ENCODE results near the gene CCR6. TPM values are rescaled to one million over a fixed set of nuclear protein-coding genes. Genes with fewer than 3 reads are reported as not detected.

Gene CCR6
- total and polyA plus RNA-seq, 2 donors (not counting 3 experiments of a cell fraction or from before 2014, with no cell fraction given), result not detected

GRCh38 chr6:167113935-167114910, 8.7 kb upstream of the CCR6 start:
- no peaks in the 10 kb centered on the region for H3K9me1 ChIP-seq (replicated peaks; ENCODE audit: control insufficient read depth, extremely low read depth, insufficient read depth, low read length)
- BruUV-seq (replicated peaks), result no TSS peak
- H3K79me2 ChIP-seq (ENCODE audit: control insufficient read depth, insufficient read depth, low read length), result no peaks in the 10 kb centered on the region
- no peaks in the 10 kb centered on the region for H3K36me3 ChIP-seq (ENCODE audit: control insufficient read depth in 2 of 2, extremely low read depth in 1 of 2, insufficient read depth in 2 of 2, low read length in 2 of 2)
- H3K27ac ChIP-seq (ENCODE audit: insufficient read depth, low read depth, low read length), result no peak overlapping the region
- no peak overlapping the region for H3K9ac ChIP-seq (replicated peaks; ENCODE audit: extremely low read depth, insufficient read depth, low read length)
- no peak overlapping the region for H3K4me2 ChIP-seq (ENCODE audit: insufficient read depth, low read length)
- no peak overlapping the region for H2AFZ ChIP-seq (ENCODE audit: low read depth, low read length)
- no peaks in the 10 kb centered on the region for H3K27me3 ChIP-seq (ENCODE audit: control insufficient read depth in 2 of 2, insufficient read depth in 2 of 2, low read length in 2 of 2)
- no peaks in the 10 kb centered on the region for H3K4me1 ChIP-seq (ENCODE audit: control insufficient read depth, extremely low read depth, insufficient read depth, low read length)
- dilution Hi-C loops (cut with MboI; ENCODE audit: extremely low pct_ligation_motif_present, low sequenced_read_pairs) (no loop called here), intact Hi-C loops (cut with micrococcal nuclease) (no loop called here)
- POLR2A ChIA-PET, result no interaction called here
- TF ChIP-seq GATA2 (IDR thresholded peaks at IDR 0.05; ENCODE audit: insufficient read depth, insufficient read length, low read depth, low read length) (no peak), MYC (IDR thresholded peaks at IDR 0.05; ENCODE audit: low read depth, low read length) (no peak), POLR2AphosphoS5 (IDR thresholded peaks at IDR 0.05; ENCODE audit: insufficient read depth, low read depth, low read length) (no peak), EZH2 (IDR thresholded peaks at IDR 0.05; ENCODE audit: borderline replicate concordance, low read depth, low read length, severe bottlenecking) (no peak)
- FAIRE-seq, result no peak
- CTCF ChIA-PET, result no interaction called here
- no peaks in the 10 kb centered on the region for H3K9me3 ChIP-seq (replicated peaks; ENCODE audit: control insufficient read depth, insufficient read depth, low read length)
- no peak overlapping the region for H3K4me3 ChIP-seq (replicated peaks in 1 of 3; ENCODE audit: insufficient read depth in 1 of 3, low read depth in 1 of 3, low read length in 3 of 3)
- no peaks in the 10 kb centered on the region for H4K20me1 ChIP-seq (replicated peaks; ENCODE audit: control insufficient read depth, extremely low read depth, insufficient read depth, low read length)
- no peak for DNase-seq (ENCODE audit: low read depth, low spot score)

DNA sequence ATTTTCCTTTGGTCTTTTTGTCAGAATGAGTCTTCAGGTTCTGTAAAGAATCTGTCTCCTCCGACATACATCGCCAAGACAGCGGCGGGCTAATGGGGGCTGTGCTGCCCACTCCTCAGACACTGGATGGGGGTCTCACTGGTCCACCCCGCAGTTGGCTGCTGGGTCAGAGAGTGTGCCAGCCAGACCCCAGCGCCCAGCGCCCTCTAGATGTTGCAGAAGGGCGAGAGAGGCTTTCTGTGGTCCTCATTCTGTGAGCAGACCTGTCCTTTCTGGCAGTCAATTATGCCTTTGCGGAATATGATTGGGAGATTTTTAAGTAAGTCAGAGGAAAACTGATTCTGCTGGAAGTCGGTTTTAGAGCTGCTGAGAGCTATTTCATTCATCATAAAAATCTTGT, 7.8 kb upstream of the CCR6 start:
- Histone ChIP-seq H3K27me3 (ENCODE audit: control insufficient read depth in 2 of 2, insufficient read depth in 2 of 2, low read length in 2 of 2) (no peaks in the 10 kb centered on the region), H2AFZ (ENCODE audit: low read depth, low read length) (no peak overlapping the region), H3K4me2 (ENCODE audit: insufficient read depth, low read length) (no peak overlapping the region), H3K27ac (ENCODE audit: insufficient read depth, low read depth, low read length) (no peak overlapping the region), H3K79me2 (ENCODE audit: control insufficient read depth, insufficient read depth, low read length) (no peaks in the 10 kb centered on the region), H3K9me3 (replicated peaks; ENCODE audit: control insufficient read depth, insufficient read depth, low read length) (no peaks in the 10 kb centered on the region), H3K9ac (replicated peaks; ENCODE audit: extremely low read depth, insufficient read depth, low read length) (no peak overlapping the region), H3K4me1 (ENCODE audit: control insufficient read depth, extremely low read depth, insufficient read depth, low read length) (no peaks in the 10 kb centered on the region), H4K20me1 (replicated peaks; ENCODE audit: control insufficient read depth, extremely low read depth, insufficient read depth, low read length) (no peaks in the 10 kb centered on the region), H3K36me3 (ENCODE audit: control insufficient read depth in 2 of 2, extremely low read depth in 1 of 2, insufficient read depth in 2 of 2, low read length in 2 of 2) (no peaks in the 10 kb centered on the region), H3K4me3 (replicated peaks in 1 of 3; ENCODE audit: insufficient read depth in 1 of 3, low read depth in 1 of 3, low read length in 3 of 3) (no peak overlapping the region), H3K9me1 (replicated peaks; ENCODE audit: control insufficient read depth, extremely low read depth, insufficient read depth, low read length) (no peaks in the 10 kb centered on the region)
- BruUV-seq (replicated peaks), result no TSS peak
- intact Hi-C loops (cut with micrococcal nuclease), result no loop called here
- no peak for DNase-seq (ENCODE audit: low read depth, low spot score)
- no peak for TF ChIP-seq POLR2A (IDR thresholded peaks at IDR 0.05; ENCODE audit: low read depth, low read length)
- TF ChIP-seq MYC (IDR thresholded peaks at IDR 0.05; ENCODE audit: low read depth, low read length), result no peak
- TF ChIP-seq POLR2AphosphoS5 (IDR thresholded peaks at IDR 0.05; ENCODE audit: insufficient read depth, low read depth, low read length), result no peak
- TF ChIP-seq FOS (IDR thresholded peaks at IDR 0.05; ENCODE audit: borderline replicate concordance, insufficient read depth, low read length), result no peak
- TF ChIP-seq, protein P1, sequence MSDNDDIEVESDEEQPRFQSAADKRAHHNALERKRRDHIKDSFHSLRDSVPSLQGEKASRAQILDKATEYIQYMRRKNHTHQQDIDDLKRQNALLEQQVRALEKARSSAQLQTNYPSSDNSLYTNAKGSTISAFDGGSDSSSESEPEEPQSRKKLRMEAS (IDR thresholded peaks at IDR 0.05; ENCODE audit: insufficient read depth, insufficient read length), result no peak
- TF ChIP-seq JUN (IDR thresholded peaks at IDR 0.05; ENCODE audit: borderline replicate concordance, insufficient read depth, insufficient read length, low read depth), result no peak
- TF ChIP-seq, protein P2, sequence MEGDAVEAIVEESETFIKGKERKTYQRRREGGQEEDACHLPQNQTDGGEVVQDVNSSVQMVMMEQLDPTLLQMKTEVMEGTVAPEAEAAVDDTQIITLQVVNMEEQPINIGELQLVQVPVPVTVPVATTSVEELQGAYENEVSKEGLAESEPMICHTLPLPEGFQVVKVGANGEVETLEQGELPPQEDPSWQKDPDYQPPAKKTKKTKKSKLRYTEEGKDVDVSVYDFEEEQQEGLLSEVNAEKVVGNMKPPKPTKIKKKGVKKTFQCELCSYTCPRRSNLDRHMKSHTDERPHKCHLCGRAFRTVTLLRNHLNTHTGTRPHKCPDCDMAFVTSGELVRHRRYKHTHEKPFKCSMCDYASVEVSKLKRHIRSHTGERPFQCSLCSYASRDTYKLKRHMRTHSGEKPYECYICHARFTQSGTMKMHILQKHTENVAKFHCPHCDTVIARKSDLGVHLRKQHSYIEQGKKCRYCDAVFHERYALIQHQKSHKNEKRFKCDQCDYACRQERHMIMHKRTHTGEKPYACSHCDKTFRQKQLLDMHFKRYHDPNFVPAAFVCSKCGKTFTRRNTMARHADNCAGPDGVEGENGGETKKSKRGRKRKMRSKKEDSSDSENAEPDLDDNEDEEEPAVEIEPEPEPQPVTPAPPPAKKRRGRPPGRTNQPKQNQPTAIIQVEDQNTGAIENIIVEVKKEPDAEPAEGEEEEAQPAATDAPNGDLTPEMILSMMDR (IDR thresholded peaks at IDR 0.05; ENCODE audit: extremely low read depth in 1 of 2, insufficient read depth in 1 of 2, low read depth in 1 of 2, low read length in 2 of 2), result no peak
- TF ChIP-seq GATA2 (IDR thresholded peaks at IDR 0.05; ENCODE audit: insufficient read depth, insufficient read length, low read depth, low read length), result no peak
- TF ChIP-seq EZH2 (IDR thresholded peaks at IDR 0.05; ENCODE audit: borderline replicate concordance, low read depth, low read length, severe bottlenecking), result no peak
- POLR2A ChIA-PET, result no interaction called here
- dilution Hi-C loops (cut with MboI; ENCODE audit: extremely low pct_ligation_motif_present, low sequenced_read_pairs), result no loop called here
- CTCF ChIA-PET, result no interaction called here
- FAIRE-seq, result no peak

Data from endothelial cell of umbilical vein (primary cell).